HEK293 (cell line): ENCODE measurements around the gene SPATA24.

ENCODE experiments used
- TCF7L2 ChIP-seq: IDR thresholded peaks from 2 replicates; pipeline ENCODE4 v1.6.1; 2011; ENCODE audit warnings: low read depth, mild to moderate bottlenecking, inconsistent platforms, low read length, moderate library complexity, borderline replicate concordance
- ZNF121 ChIP-seq: fragments of 450-650 bp; formaldehyde crosslinking; IDR thresholded peaks from 2 replicates; pipeline ENCODE4 v1.5.1; 2016; ENCODE audit warnings: missing biosample characterization, missing genetic modification characterization
- ZNF292 ChIP-seq: fragments of 450-650 bp; formaldehyde crosslinking; IDR thresholded peaks from 2 replicates; pipeline ENCODE4 v1.5.1; 2016; ENCODE audit warnings: low read depth, missing biosample characterization, missing genetic modification characterization, borderline replicate concordance
- ZNF510 ChIP-seq: fragments of 450-650 bp; formaldehyde crosslinking; IDR thresholded peaks from 2 replicates; pipeline ENCODE4 v1.5.1; 2018; ENCODE audit warnings: mild to moderate bottlenecking, missing genetic modification characterization, missing biosample characterization; ENCODE audit not compliant: insufficient replicate concordance
- ZNF704 ChIP-seq: fragments of 450-650 bp; formaldehyde crosslinking; IDR thresholded peaks from 2 replicates; pipeline ENCODE4 v1.5.1; 2016; ENCODE audit warnings: missing biosample characterization, missing genetic modification characterization
- TF ChIP-seq, protein P1 (sequence below): fragments of 450-650 bp; formaldehyde crosslinking; IDR thresholded peaks from 2 replicates; pipeline ENCODE4 v1.5.1; 2016; ENCODE audit warnings: missing biosample characterization, missing genetic modification characterization
- TF ChIP-seq, protein P2 (sequence below): fragments of 450-650 bp; formaldehyde crosslinking; IDR thresholded peaks from 2 replicates; pipeline ENCODE4 v1.5.1; 2016; ENCODE audit warnings: missing biosample characterization, missing genetic modification characterization
- TF ChIP-seq, protein P3 (sequence below): fragments of 450-650 bp; formaldehyde crosslinking; IDR thresholded peaks from 2 replicates; pipeline ENCODE4 v1.5.1; 2017; ENCODE audit warnings: missing biosample characterization, missing genetic modification characterization

- TF ChIP-seq, protein P1, sequence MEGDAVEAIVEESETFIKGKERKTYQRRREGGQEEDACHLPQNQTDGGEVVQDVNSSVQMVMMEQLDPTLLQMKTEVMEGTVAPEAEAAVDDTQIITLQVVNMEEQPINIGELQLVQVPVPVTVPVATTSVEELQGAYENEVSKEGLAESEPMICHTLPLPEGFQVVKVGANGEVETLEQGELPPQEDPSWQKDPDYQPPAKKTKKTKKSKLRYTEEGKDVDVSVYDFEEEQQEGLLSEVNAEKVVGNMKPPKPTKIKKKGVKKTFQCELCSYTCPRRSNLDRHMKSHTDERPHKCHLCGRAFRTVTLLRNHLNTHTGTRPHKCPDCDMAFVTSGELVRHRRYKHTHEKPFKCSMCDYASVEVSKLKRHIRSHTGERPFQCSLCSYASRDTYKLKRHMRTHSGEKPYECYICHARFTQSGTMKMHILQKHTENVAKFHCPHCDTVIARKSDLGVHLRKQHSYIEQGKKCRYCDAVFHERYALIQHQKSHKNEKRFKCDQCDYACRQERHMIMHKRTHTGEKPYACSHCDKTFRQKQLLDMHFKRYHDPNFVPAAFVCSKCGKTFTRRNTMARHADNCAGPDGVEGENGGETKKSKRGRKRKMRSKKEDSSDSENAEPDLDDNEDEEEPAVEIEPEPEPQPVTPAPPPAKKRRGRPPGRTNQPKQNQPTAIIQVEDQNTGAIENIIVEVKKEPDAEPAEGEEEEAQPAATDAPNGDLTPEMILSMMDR, result no peak
- TF ChIP-seq ZNF704 (tag by site-specific recombination) (no peak), ZNF510 (tag by site-specific recombination) (no peak), ZNF292 (tag by site-specific recombination) (no peak), TCF7L2 (no peak), ZNF121 (tag by site-specific recombination) (no peak)
- TF ChIP-seq, protein P2, sequence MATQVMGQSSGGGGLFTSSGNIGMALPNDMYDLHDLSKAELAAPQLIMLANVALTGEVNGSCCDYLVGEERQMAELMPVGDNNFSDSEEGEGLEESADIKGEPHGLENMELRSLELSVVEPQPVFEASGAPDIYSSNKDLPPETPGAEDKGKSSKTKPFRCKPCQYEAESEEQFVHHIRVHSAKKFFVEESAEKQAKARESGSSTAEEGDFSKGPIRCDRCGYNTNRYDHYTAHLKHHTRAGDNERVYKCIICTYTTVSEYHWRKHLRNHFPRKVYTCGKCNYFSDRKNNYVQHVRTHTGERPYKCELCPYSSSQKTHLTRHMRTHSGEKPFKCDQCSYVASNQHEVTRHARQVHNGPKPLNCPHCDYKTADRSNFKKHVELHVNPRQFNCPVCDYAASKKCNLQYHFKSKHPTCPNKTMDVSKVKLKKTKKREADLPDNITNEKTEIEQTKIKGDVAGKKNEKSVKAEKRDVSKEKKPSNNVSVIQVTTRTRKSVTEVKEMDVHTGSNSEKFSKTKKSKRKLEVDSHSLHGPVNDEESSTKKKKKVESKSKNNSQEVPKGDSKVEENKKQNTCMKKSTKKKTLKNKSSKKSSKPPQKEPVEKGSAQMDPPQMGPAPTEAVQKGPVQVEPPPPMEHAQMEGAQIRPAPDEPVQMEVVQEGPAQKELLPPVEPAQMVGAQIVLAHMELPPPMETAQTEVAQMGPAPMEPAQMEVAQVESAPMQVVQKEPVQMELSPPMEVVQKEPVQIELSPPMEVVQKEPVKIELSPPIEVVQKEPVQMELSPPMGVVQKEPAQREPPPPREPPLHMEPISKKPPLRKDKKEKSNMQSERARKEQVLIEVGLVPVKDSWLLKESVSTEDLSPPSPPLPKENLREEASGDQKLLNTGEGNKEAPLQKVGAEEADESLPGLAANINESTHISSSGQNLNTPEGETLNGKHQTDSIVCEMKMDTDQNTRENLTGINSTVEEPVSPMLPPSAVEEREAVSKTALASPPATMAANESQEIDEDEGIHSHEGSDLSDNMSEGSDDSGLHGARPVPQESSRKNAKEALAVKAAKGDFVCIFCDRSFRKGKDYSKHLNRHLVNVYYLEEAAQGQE (tag by site-specific recombination), result no peak
- TF ChIP-seq, protein P3, sequence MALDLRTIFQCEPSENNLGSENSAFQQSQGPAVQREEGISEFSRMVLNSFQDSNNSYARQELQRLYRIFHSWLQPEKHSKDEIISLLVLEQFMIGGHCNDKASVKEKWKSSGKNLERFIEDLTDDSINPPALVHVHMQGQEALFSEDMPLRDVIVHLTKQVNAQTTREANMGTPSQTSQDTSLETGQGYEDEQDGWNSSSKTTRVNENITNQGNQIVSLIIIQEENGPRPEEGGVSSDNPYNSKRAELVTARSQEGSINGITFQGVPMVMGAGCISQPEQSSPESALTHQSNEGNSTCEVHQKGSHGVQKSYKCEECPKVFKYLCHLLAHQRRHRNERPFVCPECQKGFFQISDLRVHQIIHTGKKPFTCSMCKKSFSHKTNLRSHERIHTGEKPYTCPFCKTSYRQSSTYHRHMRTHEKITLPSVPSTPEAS (tag by site-specific recombination), result no peak
Measured at GRCh38 chr5:139431706-139432105, 27.8 kb upstream of the SPATA24 start.
